Erythroblast (primary cell): ENCODE results near the gene PLD2.

Source experiments
- GATA1 ChIP-seq: IDR thresholded peaks from 2 replicates; pipeline ENCODE4 v1.6.1; 2011; ENCODE audit warnings: low read depth, mild to moderate bottlenecking, control low read depth, low read length, moderate library complexity
- POLR2A ChIP-seq: IDR thresholded peaks from 2 replicates; pipeline ENCODE4 v1.6.1; 2011; ENCODE audit warnings: mild to moderate bottlenecking, low read length

DNA sequence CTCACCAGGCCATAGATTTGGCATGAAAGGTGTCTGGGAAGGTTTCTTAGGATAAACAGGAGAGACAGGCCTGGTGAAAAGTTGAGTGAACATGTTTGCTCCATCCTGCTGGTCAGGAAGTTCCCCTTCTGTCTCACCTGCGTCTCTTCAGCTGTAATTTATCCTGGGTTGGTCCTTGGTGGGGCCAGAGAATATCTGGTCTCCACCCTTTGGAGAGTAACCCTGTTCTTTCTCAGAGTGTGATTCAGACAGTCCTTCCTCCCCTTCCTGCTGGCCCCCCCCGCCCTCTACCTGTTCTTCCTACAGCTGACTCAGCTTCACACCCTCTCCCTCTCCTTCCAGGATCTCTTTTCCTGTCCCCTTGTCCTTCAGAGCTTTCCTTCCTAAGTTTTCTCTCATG, 43.3 kb downstream of the PLD2 start:
- TF ChIP-seq POLR2A (no peak), GATA1 (no peak)
